ENCODE measurements around the gene AIF1.
"Not testable (repeated sequence)": the region's sequence is repeated elsewhere in the genome, so short reads cannot be mapped to it uniquely, and the experiment has no call there.

AIF1 gene

GRCh38 chr6:31580807-31581433 is 34.1 kb upstream of the AIF1 start:
- peak; percentile 85 for DNase-seq

GRCh38 chr6:31581434-31582229 is 33.4 kb upstream of the AIF1 start:
- DNase-seq = no peak

- peak; percentile 86 for DNase-seq
Observed at GRCh38 chr6:31582230-31582643, 32.8 kb upstream of the AIF1 start, which contains the start of gene LTB. Gene LTB, minus strand, starts transcription at chr6:31582424. Its CDS starts 7 bp downstream, at chr6:31582417.

GRCh38 chr6:31585491-31585890 is 29.5 kb upstream of the AIF1 start:
- peak; percentile 70 for DNase-seq

- DNase-seq = no peak
Observed at GRCh38 chr6:31586008-31586407, 29.0 kb upstream of the AIF1 start, which contains the start of gene LST1. Gene LST1, plus strand, starts transcription at chr6:31586277. Its CDS starts 1,023 bp downstream, at chr6:31587300.

- DNase-seq = no peak
Observed at GRCh38 chr6:31586599-31587281, 28.3 kb upstream of the AIF1 start.

GRCh38 chr6:31587791-31588777 is 26.9 kb upstream of the AIF1 start:
- DNase-seq = no peak

- DNase-seq = no peak
Observed at GRCh38 chr6:31588871-31589650, 26.0 kb upstream of the AIF1 start.

- DNase-seq = not testable (repeated sequence)
Observed at GRCh38 chr6:31590691-31591090, 24.3 kb upstream of the AIF1 start.

- no peak for DNase-seq
Observed at GRCh38 chr6:31592396-31592771, 22.6 kb upstream of the AIF1 start.

GRCh38 chr6:31597006-31597405 is 18.0 kb upstream of the AIF1 start:
- DNase-seq = peak; percentile 83

GRCh38 chr6:31607317-31607716 is 7.7 kb upstream of the AIF1 start:
- DNase-seq = no peak

GRCh38 chr6:31609519-31610406 is 5.3 kb upstream of the AIF1 start:
- DNase-seq = no peak

GRCh38 chr6:31610968-31611367 is 4.1 kb upstream of the AIF1 start:
- DNase-seq = no peak

GRCh38 chr6:31614075-31614619 is 887 bp upstream of the AIF1 start:
- DNase-seq = no peak

GRCh38 chr6:31615748-31616147 is 714 bp downstream of the AIF1 start:
- no peak for DNase-seq

- DNase-seq = no peak
Observed at GRCh38 chr6:31617010-31617409, 2.0 kb downstream of the AIF1 start.

- DNase-seq = peak; percentile 99
Observed at GRCh38 chr6:31619805-31620585, 5.0 kb downstream of the AIF1 start.

- no peak for DNase-seq
Observed at GRCh38 chr6:31620586-31621319, 5.7 kb downstream of the AIF1 start, which contains the start of gene PRRC2A. Gene PRRC2A, plus strand, starts transcription at chr6:31620715. Its CDS starts 2,075 bp downstream, at chr6:31622790.
